Stimulated activated CD4-positive, alpha-beta T cell treated with anti-CD3 and anti-CD28 coated beads, Interleukin-15, amount 100 ng/mL, for 1 hour (primary cell): ENCODE data around the gene ADAMTS20.

ENCODE experiments used
- DNase-seq, 2 donors: peaks; one replicate each; pipeline ENCODE4 v3.0.0-alpha.2; 2020; ENCODE audit warnings: low read depth in 1 of 2, low spot score in 1 of 2

Gene ADAMTS20

GRCh38 chr12:43482311-43483085 lies 69.5 kb downstream of the ADAMTS20 start:
- no peak for DNase-seq

- DNase-seq, result no peak
Measured at GRCh38 chr12:43480591-43480990, 71.4 kb downstream of the ADAMTS20 start.

GRCh38 chr12:43462741-43463140 lies 89.3 kb downstream of the ADAMTS20 start:
- DNase-seq, result no peak

- DNase-seq, result no peak
Measured at GRCh38 chr12:43462080-43462479, 89.9 kb downstream of the ADAMTS20 start.

GRCh38 chr12:43459285-43459684 lies 92.7 kb downstream of the ADAMTS20 start:
- DNase-seq, result no peak

- DNase-seq, result no peak
Measured at GRCh38 chr12:43453761-43454160, 98.2 kb downstream of the ADAMTS20 start.

GRCh38 chr12:43444940-43445564 lies 107.0 kb downstream of the ADAMTS20 start:
- peak in 1 of 2 donors; percentile 3 for DNase-seq

- DNase-seq, result no peak
Measured at GRCh38 chr12:43436597-43436996, 115.4 kb downstream of the ADAMTS20 start.

GRCh38 chr12:43434614-43435013 lies 117.4 kb downstream of the ADAMTS20 start:
- no peak for DNase-seq

- no peak for DNase-seq
Measured at GRCh38 chr12:43428088-43428600, 123.9 kb downstream of the ADAMTS20 start.

- no peak for DNase-seq
Measured at GRCh38 chr12:43425361-43425760, 126.6 kb downstream of the ADAMTS20 start.

GRCh38 chr12:43416981-43417380 lies 135.0 kb downstream of the ADAMTS20 start:
- DNase-seq, result no peak

GRCh38 chr12:43407816-43408645 lies 144.0 kb downstream of the ADAMTS20 start:
- DNase-seq, result no peak

GRCh38 chr12:43406801-43407200 lies 145.2 kb downstream of the ADAMTS20 start:
- no peak for DNase-seq

GRCh38 chr12:43402436-43402835 lies 149.6 kb downstream of the ADAMTS20 start:
- no peak for DNase-seq

GRCh38 chr12:43401096-43401495 lies 150.9 kb downstream of the ADAMTS20 start:
- no peak for DNase-seq

- DNase-seq, result no peak
Measured at GRCh38 chr12:43396671-43397070, 155.3 kb downstream of the ADAMTS20 start.

GRCh38 chr12:43392116-43392515 lies 159.9 kb downstream of the ADAMTS20 start:
- DNase-seq, result no peak

GRCh38 chr12:43381879-43382278 lies 170.1 kb downstream of the ADAMTS20 start:
- no peak for DNase-seq

- no peak for DNase-seq
Measured at GRCh38 chr12:43378448-43378847, 173.6 kb downstream of the ADAMTS20 start.

- no peak for DNase-seq
Measured at GRCh38 chr12:43370263-43370662, 181.7 kb downstream of the ADAMTS20 start.
